ENCODE data around the gene TDRD3.

DNA sequence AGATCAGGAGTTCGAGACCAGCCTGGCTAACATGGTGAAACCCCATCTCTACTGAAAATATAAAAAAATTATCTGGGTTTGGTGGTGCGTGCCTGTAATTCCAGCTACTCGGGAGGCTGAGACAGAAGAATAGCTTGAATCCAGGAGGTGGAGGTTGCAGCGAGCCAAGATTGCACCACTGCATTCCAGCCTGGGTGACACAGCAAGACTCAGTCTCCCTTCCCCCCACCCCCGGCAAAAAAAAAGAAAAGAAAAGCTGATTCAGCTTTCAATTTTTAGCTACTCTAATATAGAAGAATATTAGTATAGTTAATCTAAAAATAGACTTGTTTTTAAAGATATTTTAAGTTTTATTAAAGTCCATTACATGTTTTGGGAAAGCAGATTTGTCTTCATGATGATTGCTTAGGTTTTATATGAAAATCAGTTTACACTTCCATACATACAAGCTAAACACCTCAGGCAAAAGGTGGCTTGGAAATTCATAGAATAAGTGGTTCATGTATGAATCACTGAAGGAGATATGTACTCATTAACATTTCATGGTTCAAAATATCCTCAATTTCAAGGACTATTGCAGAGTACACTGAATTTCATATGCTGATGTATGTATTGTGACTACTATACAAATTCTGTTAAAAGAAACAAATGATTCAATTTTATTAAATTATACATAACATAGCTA, 165.2 kb downstream of the TDRD3 start:
- TF ChIP-seq POLR2AphosphoS5 (IDR thresholded peaks at IDR 0.05; ENCODE audit: borderline replicate concordance, low read depth, low read length) (no peak), EZH2 (IDR thresholded peaks at IDR 0.05) (no peak), FOXP2 (optimal IDR thresholded peaks at IDR 0.05; ENCODE audit: control extremely low read depth, extremely low read length, insufficient read depth) (no peak)
